Inferior parietal cortex (tissue), 1 donor: ENCODE results near the gene DDR1.

Experiments used
- DNase-seq: peaks from one replicate; pipeline ENCODE4 v3.0.0-alpha.2; 2016; ENCODE audit errors: extremely low spot score

Gene DDR1

DNA sequence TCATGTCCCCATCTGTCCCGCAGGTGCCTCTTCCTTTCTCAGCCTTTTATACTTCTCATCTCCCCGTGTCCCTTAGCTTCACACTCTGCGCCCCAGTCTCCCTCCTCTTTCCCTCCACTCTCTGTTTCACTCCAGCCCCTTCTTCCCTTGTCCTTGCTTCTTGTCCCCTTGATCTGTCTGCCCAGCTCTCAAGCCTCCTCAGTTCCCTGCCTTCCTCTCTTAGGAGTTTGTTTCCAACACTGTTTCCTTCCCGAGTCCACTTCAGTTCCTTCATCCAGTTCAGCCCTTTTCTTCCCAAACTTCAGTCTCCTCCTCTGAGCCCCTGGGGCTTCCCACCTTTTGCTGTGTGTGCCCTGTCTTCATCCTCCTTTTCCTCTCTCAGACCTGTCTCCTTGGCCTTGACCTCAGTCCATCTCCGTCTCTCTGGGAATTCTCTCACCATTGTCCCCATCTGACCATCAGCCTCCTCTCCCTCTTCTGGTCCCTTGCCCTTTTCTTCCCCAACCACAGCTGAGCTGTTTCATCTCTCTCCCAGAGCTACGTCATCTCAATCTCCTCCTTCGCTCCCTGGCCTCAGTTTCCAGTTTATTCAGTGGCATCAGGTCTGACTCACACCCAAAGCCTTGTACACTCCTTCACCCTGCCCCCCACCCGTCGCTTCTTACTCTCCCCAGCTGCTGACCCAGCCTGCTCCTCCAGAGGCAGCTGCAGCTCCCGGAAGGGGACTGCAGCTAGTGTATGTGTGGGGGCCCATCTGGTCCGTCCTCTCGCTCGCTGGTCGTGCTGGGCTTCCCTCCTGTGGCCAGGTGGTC lies 2.7 kb upstream of the DDR1 start:
- peak; percentile 8 for DNase-seq

DNA sequence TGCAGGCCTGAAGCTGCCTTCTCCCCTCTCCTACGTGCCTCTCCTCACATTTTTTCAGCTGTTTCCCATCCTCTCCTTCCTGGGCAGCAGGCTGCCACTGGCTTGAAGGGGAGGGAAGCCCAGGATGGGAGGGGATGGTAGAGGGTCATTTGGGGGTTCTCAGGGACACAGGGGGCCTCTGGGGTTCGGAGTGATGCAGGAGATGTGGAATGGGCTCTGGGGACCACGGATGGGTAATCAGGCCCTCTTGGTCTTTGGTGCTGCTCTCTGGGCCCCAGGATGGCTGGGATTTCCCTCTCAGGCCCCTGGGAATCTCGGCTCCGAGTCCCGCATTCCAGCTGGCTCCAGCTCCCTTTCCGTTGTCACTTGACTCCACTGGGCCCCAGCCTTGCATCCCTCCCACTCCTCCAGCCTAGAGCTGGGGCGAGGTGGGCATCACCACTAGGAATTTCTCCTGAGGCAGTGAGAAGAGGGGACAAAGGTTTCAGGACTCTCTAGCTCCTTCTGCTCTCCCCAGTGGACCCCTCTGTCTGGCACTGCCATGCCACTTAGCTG lies 2.0 kb upstream of the DDR1 start:
- DNase-seq: no peak

DNA sequence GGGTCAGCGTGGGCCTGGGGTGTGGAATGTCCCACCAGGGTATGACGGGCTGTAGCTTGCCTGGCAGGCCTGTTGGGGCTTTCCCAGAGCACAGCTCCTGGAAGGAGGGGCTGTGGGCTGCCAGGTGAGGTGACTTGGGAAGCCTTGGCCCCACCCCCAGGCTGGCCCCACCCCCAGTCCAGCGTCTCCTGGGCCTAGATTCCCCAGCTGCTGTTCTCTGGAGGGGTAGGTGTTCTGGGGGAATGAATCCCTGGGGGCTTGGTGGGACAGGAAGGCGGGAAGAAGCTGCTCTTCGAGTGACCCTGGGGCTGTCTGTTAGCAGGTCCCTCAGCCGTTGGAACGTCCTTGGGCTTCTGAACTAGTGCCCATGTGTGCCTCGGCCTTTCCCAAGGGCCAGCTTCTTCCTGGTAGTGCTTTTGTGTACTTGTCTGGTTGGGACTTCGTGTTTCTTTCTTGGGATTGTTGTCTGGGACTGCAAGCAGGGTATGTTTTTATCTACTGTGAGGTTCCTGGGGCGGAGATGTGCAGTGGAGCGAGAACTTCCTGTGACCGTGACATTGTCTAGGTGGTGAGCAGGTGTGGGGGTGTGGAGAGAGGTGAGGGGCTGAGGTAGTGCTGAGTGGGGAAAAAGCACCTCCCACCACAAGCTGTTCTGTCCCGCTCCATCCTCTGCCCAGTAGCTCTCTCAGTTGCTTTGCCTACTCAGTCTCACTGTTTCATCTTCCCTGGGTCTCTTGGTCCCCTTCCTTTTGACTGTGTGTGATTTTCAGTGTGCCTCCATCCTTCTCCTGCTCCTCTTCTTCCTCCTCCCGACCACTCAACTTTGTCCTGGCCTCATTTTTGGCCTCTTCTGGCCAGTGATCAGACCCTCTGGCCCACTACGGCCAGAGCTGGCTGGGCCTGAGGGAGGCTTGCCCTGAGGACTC lies 1.3 kb upstream of the DDR1 start:
- no peak for DNase-seq

DNA sequence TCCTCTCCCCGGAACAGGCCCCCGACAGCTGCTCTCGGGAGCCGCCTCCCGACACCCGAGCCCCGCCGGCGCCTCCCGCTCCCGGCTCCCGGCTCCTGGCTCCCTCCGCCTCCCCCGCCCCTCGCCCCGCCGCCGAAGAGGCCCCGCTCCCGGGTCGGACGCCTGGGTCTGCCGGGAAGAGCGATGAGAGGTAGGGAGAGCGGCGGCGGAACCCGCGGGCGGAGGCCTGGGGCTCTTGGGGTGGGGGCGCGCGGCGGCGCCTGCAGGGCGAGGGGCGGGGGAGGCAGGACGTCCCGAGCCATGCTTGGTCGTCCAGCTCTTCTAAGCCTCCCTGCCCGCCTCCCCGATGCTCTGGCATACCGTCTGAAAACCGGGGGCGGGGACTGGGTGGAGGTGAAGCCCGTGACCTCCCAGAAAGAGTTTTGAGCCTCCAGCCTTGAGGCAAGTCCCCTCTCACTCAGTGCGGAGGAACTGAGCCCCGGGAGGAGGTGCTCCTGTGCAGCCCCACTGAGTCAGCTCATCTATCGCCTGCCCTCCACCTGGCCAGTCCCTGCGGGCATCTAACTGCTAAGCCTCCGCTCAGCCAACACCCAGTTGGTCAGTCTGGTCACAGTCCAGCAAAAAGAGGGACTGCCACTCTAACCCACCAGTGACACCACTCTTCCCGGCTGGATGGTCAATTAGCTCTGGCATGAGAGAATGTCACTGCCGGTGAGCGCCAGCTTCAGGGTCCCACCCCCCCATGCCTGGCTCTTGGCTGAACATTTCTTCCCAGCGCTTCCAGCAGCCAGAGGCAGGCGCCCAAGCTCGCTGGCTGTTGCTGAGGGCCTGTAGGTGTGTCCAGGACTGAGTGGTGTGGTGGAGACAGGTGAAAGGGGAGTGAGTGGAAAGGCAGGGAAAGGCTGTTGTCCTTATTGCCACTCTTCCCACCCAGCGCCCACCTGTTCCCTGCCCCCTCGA lies 482 bp downstream of the DDR1 start:
- DNase-seq: no peak

DNA sequence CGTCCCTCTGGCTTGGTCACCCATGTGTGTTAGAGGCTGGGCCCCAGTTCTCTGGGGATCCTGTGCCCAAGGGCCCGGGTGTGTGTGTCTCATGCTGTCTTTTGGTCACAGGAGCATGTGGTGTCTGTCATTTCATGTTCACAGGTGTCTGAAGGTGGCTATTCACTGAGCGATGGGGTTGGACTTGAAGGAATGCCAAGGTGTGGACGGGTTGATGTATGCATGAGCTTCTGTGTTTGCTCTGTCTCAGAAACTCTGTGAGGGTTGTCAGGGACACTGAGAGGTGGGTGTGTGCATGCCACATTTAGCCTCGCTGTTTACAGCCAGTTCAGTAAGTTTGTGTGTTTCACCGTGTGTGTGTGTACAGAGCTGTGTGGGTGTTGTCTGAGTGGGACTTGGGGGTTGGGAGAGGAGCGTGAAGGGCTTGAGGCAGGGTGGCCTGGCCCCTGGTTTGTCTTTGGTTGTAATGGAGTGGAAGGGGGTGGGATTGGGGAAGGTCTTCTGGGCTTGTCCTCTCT lies 1.2 kb downstream of the DDR1 start:
- no peak for DNase-seq

DNA sequence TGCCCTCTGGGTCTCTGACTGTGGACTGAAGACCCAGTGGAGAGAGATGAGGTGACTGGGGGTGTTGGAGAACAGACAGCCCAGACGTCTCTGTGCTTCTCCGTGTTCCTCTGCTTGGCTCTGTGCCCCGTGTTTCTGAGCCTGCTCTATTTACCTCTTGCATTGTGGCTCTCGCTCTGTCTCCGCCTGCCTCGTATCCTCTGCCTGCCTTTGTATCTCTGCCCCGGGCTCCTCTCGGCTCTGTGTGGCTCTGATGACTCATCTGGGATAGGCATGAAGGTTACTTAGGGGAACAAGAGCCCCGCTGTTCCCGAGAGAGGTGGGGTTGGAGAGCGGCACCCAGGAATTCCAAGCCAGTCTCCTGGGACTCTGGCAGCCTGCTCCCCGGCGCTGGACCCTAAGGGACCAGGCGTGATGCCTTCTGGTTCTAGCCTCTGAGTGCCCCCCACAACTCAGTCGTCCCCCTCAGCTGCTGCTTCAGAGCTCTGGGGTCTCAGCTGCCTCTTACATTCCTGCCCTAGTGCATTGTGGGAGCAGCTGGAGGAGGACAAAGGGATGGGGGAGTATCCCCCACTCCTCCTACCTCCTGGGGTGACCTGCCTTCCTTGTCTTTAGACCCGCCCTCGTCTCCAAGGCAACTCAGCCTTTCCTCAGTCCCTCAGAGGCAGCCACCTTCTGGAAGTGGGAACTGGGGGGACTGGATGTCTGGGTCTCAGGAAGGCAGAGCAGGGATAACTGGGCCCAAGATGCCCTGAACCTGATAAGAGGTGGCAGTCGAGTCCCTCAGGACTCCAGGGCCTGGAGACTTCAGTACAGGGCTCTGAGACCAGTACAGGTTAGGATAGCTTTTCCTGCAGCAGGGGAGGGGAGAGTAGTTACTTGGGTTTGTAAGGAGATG lies 1.9 kb downstream of the DDR1 start:
- no peak for DNase-seq

DNA sequence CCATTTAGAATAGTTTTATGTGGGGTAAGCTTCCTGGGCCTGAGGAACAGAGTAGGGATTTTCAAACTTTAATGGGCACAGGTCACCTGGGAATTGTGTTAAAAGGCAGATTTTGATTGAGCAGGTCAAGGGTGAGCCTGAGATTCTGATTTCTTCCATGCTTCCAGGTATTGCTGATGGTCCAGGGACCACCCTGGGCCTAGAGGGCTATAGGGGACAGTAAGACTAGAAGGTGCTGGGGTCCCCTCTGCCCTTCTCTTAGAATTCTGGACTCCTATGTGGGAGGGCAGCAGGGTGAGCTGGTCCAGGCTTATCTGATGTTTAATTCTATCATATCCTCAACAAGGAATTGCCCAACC lies 2.6 kb downstream of the DDR1 start:
- no peak for DNase-seq

DNA sequence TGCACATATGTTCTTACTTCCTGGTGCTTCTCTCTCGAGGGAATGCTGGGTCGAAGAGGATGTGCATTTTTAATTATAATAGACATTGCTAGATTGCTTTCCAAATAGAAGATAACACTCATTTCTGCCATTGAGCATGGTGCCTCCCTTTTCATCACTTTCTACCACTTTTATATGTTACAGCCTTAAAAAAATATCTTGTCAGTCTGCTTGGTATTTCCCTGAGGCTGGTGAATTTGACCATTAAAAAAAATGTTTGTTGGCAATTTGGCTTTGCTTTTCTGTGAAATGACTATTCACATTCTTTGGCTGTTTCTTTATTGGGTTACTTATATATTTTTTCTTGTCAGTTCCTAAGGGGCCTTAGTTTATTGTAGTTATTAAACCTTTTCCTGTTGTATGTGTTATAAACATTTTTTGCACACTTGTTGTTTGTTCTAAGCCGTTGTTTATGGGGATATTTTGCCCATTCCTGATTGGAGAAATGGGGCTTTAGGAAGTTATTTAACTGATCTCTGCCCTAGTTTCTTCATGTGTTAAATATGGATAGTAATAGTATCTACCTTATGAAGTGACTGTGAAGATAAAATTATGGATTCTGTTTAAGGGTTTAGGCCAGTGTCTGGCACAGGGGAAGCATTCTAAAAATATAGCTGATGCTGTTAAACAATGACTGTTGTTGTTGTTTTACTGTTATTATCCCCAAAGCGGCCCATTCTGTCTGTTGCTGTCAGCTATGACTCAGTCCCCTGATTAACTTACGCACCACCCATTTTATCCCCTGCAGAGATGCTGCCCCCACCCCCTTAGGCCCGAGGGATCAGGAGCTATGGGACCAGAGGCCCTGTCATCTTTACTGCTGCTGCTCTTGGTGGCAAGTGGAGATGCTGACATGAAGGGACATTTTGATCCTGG lies 3.8 kb downstream of the DDR1 start:
- no peak for DNase-seq

DNA sequence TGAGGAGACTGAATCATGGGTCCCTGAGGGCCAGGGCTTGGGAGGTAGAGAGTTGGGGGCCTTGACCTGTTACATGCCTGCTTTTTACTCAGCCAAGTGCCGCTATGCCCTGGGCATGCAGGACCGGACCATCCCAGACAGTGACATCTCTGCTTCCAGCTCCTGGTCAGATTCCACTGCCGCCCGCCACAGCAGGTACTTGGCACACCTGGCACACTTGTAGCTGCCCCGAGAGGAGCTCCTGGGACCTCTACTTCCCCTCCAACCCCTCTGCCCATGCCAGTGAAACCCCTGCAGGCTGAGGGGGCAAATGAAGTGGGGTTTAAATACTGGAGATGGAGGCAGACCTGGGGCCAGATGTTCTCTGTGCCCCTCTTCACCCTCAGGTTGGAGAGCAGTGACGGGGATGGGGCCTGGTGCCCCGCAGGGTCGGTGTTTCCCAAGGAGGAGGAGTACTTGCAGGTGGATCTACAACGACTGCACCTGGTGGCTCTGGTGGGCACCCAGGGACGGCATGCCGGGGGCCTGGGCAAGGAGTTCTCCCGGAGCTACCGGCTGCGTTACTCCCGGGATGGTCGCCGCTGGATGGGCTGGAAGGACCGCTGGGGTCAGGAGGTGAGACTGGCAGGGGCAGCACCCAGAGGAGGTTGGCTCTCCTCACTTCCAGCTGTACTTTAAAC lies 4.6 kb downstream of the DDR1 start:
- no peak for DNase-seq

DNA sequence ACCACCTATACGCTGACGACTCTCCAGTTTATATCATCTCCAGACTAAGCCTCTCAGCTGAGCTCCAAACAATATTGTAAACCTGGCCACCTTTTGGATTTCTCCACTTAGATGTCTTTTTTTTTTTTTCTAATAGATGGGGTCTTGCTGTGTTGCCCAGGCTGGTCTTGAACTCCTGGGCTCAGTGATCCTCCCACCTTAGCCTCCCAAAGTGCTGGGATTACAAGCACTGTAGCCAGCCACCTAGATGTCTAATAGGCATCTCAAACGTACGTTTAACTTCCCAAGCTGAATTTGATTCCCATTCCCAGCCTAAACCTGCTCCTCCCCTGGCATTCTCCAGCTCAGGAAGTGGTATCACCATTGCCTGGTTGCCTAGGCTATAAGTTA lies 5.2 kb downstream of the DDR1 start:
- DNase-seq: no peak

DNA sequence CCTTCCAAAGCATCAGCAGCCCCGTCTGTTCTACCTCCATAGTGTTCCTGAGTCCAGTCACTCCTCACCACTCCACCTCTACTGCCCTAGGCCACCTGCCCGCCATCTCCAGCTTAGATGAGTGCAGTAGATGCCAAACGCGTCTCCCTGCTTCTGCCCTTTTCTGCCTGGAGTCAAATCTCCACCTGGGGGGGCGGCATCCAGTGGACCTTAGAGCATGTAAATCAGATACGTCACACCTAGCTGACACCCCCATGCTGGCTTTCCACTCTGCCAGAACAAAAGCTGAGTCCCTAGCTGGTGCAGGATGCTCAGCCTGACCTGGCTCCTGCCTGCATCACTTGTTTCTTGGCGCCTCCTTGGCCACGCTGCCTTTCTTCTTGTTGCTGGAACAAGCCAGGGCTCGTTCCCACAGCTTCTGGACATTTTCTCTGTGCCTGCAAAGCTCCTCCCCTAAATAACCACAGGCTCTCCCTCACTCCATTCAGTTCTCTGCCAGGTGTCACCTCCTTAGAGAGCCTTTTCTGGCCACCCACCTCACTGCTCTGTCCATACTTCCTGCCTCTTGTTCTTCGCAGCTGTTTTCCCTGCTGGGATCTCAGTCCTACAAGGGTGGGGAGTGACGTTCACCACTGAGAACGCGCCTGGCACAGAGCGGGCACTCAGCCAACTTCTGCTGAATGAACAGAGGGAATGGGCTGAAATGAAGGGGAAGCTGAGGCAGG lies 5.8 kb downstream of the DDR1 start:
- peak; percentile 82 for DNase-seq

DNA sequence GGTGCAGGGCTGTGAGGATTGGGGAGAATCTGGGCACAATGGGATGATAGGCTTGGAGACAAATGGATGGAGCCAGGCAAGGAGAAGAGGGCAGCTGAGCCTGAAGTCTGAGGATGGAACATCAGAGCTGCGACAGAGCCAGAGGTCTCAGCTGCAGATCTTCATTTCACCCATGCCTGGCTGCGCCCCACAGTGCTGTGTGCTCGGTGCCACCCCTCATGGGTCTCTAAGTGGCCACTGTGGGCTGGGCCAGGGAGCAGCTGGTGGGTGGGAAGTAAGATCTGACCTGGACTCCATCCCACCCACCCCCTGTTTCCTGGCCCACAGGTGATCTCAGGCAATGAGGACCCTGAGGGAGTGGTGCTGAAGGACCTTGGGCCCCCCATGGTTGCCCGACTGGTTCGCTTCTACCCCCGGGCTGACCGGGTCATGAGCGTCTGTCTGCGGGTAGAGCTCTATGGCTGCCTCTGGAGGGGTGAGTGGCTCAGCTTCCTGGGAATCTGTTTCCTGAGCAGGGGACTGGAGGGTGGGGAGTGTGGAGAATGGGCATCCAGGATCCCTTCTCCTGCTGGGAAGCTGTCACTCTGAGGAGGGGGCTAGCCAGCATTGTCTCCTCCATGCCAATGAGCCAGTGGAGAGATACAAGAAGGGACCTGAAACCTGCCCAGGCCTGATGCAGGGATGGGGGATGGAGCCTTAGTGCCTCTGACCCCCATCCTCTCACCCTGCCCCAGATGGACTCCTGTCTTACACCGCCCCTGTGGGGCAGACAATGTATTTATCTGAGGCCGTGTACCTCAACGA lies 6.5 kb downstream of the DDR1 start:
- DNase-seq: no peak

DNA sequence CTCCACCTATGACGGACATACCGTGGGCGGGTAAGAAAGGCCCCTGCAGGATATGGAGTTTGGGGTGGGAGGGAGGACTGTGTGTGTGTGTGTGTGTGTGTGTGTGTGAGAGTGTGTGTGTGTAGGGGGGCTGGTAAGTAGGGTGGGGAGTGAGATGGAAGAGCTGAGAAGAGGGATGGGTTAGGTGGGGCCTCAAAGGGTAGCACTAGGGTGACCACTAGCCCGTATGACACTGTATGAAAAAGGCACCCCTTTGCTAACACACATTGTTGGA lies 7.1 kb downstream of the DDR1 start:
- no peak for DNase-seq

DNA sequence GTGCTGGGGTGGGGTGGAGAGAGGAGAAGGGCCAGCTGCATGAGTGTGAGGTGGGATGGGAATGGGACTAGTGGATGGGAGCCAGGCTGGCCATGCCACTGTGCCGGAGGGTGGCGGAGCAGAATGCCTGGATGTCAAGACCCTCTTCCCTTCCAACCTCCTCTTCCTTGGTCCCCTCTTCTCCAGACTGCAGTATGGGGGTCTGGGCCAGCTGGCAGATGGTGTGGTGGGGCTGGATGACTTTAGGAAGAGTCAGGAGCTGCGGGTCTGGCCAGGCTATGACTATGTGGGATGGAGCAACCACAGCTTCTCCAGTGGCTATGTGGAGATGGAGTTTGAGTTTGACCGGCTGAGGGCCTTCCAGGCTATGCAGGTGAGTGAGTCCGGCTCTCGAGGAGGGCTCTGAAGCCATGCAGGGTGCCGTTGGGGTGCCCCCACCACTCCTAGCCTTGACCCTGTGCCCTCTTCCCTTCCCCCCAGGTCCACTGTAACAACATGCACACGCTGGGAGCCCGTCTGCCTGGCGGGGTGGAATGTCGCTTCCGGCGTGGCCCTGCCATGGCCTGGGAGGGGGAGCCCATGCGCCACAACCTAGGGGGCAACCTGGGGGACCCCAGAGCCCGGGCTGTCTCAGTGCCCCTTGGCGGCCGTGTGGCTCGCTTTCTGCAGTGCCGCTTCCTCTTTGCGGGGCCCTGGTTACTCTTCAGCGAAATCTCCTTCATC lies 7.7 kb downstream of the DDR1 start:
- DNase-seq: no peak

DNA sequence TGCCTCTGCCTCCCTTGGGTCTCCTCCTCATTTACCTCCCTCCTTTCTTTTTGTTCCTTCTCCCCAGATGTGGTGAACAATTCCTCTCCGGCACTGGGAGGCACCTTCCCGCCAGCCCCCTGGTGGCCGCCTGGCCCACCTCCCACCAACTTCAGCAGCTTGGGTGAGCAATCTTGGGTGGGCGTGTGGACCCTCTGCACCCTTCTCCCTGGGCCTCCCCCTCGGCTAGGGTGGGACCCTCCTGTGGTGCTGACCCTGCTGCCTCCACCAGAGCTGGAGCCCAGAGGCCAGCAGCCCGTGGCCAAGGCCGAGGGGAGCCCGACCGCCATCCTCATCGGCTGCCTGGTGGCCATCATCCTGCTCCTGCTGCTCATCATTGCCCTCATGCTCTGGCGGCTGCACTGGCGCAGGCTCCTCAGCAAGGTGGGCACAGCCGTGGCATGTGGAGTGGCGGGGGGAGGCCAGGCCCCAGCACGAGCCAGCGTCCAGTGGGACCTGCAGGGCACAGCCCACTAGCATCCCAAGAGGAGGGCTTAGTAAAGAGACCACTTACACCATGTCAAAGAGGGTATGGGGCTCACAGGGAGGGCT lies 8.8 kb downstream of the DDR1 start:
- DNase-seq: no peak

DNA sequence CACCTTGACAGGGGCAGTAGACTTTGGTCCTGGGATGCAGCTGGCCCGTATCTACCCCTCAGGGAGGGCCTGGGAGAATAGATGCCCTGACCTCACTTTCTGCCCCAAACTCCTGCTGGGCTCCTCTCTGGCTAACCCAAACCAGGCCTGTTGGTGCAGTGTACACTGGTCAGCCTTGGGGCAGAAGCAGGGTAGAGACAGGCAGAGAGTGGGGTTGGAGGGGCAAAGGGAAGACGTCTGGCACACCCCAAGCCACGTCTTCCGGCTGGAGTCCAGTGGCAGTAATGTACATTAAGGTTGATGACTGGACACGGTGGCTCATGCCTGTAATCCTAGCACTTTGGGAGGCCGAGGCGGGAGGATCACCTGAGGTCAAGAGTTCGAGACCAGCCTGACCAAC lies 9.3 kb downstream of the DDR1 start:
- DNase-seq: no peak
